ENCODE results near the gene NFATC2. TPM values are rescaled to one million over a fixed set of nuclear protein-coding genes. Genes with fewer than 3 reads are reported as not detected.
A peak's percentile ranks its signal among the peaks of the same experiment; 100 is the strongest.

The NFATC2 gene
- total RNA-seq, 1 experiment from 2014 or later = 0.61 TPM

DNA sequence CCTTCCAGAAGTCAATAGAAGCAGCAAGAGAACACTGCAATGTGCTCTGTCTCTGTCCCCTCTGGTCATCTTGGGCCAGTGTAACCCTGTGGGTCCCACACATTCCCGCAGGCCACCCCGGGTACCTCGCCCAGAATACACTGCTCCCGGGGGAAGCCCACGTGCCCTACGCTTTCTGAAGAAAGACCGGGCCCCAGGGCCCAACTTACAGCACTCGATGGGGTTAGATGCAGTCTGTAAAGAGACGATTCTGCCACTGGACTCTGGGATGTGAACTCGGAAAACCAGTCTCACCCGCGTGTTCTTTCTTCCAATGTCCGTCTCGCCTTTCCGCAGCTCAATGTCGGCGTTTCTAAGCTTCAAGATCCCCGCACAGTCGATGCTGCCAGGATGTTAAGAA lies 68.7 kb downstream of the NFATC2 start:
- no peak overlapping the region for H2AK5ac ChIP-seq (ENCODE audit: insufficient read length, low read length)
- no peaks in the 10 kb centered on the region for H4K20me1 ChIP-seq (ENCODE audit: control insufficient read depth, insufficient read depth, insufficient read length)
- no peaks in the 10 kb centered on the region for H3K9me3 ChIP-seq (ENCODE audit: control insufficient read depth, low read depth, low read length)
- no peaks in the 10 kb centered on the region for H3K79me2 ChIP-seq (ENCODE audit: insufficient read depth, low read length)
- H3K4ac ChIP-seq (ENCODE audit: low read depth, low read length) = no peak overlapping the region
- H2BK120ac ChIP-seq (ENCODE audit: low read depth, low read length, poor library complexity, severe bottlenecking) = no peak overlapping the region
- H2BK12ac ChIP-seq (ENCODE audit: insufficient read length, low read depth, low read length) = no peak overlapping the region
- no peaks in the 10 kb centered on the region for H3K23me2 ChIP-seq (ENCODE audit: insufficient read length, low read depth, low read length, poor library complexity, severe bottlenecking)
- no peak for DNase-seq
- no peaks in the 10 kb centered on the region for H3K4me1 ChIP-seq (ENCODE audit: insufficient read depth, low read length)
- no peak overlapping the region for H3K14ac ChIP-seq (ENCODE audit: insufficient read depth, low read length)
- no peak overlapping the region for H2BK15ac ChIP-seq (ENCODE audit: low read depth, low read length)
- H3K4me1 Mint-ChIP-seq = peaks cover 8 to 12% of the 10 kb centered on the region in 2 experiments
- no peak overlapping the region for H3K9ac ChIP-seq (ENCODE audit: extremely low read depth, insufficient read length, low read length)
- H4K91ac ChIP-seq (ENCODE audit: insufficient read length, low read depth, low read length) = no peak overlapping the region
- H3T11ph ChIP-seq (ENCODE audit: low read length) = no peak overlapping the region
- no CpG with 5 or more reads among the region's 19 CpGs for WGBS (ENCODE audit: extremely low coverage, insufficient read length, low lambda C conversion rate)
- no peak overlapping the region for H4K8ac ChIP-seq (replicated peaks; ENCODE audit: insufficient read length, low read depth, low read length)
- no peak overlapping the region for H3K4me2 ChIP-seq (ENCODE audit: insufficient read depth, insufficient read length, low read length)
- TF ChIP-seq, protein P1, sequence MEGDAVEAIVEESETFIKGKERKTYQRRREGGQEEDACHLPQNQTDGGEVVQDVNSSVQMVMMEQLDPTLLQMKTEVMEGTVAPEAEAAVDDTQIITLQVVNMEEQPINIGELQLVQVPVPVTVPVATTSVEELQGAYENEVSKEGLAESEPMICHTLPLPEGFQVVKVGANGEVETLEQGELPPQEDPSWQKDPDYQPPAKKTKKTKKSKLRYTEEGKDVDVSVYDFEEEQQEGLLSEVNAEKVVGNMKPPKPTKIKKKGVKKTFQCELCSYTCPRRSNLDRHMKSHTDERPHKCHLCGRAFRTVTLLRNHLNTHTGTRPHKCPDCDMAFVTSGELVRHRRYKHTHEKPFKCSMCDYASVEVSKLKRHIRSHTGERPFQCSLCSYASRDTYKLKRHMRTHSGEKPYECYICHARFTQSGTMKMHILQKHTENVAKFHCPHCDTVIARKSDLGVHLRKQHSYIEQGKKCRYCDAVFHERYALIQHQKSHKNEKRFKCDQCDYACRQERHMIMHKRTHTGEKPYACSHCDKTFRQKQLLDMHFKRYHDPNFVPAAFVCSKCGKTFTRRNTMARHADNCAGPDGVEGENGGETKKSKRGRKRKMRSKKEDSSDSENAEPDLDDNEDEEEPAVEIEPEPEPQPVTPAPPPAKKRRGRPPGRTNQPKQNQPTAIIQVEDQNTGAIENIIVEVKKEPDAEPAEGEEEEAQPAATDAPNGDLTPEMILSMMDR (conservative IDR thresholded peaks at IDR 0.05) = no peak
- H3K27me3 ChIP-seq (ENCODE audit: insufficient read depth, low read length) = no peaks in the 10 kb centered on the region
- H2AFZ ChIP-seq (ENCODE audit: low read length) = no peak overlapping the region
- H3K56ac ChIP-seq (ENCODE audit: insufficient read length, low read depth, low read length) = no peak overlapping the region
- H3K27me3 Mint-ChIP-seq (ENCODE audit: low read depth) = peaks cover 5% of the 10 kb centered on the region
- no peak overlapping the region for H3K4me3 Mint-ChIP-seq
- H3K27ac Mint-ChIP-seq = peak overlapping the region in 1 of 3 experiments; percentile 59; a peak in 2 of 7 replicates
- H3K27ac ChIP-seq (ENCODE audit: insufficient read length, low read depth, low read length) = no peak overlapping the region
- H4K5ac ChIP-seq (ENCODE audit: insufficient read length, low read depth, low read length) = no peak overlapping the region
- H2BK5ac ChIP-seq (ENCODE audit: insufficient read length, low read length) = no peak overlapping the region
- H3K9me3 Mint-ChIP-seq = peaks cover 0 to 4% of the 10 kb centered on the region in 2 experiments; a peak in 1 of 5 replicates
- H3K36me3 Mint-ChIP-seq (ENCODE audit: insufficient read depth in 1 of 3, low read depth in 3 of 3) = peaks cover 0 to 2% (median 0%) of the 10 kb centered on the region in 3 experiments; a peak in 2 of 7 replicates
- no peaks in the 10 kb centered on the region for H3K79me1 ChIP-seq (ENCODE audit: insufficient read depth, low read depth, low read length, poor library complexity, severe bottlenecking)
- no peak overlapping the region for H3K18ac ChIP-seq (ENCODE audit: insufficient read length, low read depth, low read length)
- H2BK20ac ChIP-seq (ENCODE audit: low read depth, low read length, poor library complexity, severe bottlenecking) = no peak overlapping the region
- H3K23ac ChIP-seq (ENCODE audit: insufficient read length, low read depth, low read length) = no peak overlapping the region
